ENCODE data around the gene RTKN. TPM values are rescaled to one million over a fixed set of nuclear protein-coding genes. Genes with fewer than 3 reads are reported as not detected.
A peak's percentile ranks its signal among the peaks of the same experiment; 100 is the strongest.

RTKN gene
- total RNA-seq, 4 donors from 2014 or later = 2.2 to 17.6 (median 5.9) TPM

DNA sequence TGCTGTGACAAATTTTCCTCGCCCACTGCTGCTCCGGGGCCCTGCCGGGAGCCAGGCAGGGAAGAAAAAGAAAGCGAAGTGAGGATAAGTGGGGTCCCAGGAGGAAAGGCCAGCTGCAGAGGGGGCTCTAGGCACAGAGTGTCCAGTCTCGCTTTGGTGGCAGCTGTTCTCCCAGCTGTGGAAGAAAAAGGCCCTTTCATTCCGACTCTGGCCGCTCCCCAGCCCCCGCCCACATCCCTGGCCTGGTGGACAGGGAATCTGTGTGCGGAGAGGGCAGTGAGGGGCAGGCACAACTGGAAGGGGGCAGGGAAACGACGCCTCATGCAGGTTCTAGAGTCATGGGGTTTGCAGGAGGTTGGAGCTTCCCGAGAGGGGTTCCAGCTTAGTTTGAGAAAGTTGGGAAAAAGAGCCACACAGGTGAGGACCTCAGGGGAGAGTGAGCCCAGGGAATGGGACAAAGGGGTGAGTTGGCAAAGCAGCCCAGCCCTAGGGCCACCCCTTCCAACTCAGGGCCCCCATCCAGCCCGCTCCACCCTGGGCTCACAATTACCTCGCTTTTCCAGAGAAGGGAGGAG is 1.8 kb downstream of the RTKN start:
- ATAC-seq = peak; percentile 67 to 70
- H3K9me3 ChIP-seq = no peaks in the 10 kb centered on the region
- intact Hi-C loops (cut with DNase I; ENCODE audit: low total_unique reads) = no loop called here
- in situ Hi-C loops (cut with MboI; ENCODE audit: low sequenced_read_pairs in 4 of 4) = no loop called here
- peaks cover 6 to 32% (median 7%) of the 10 kb centered on the region in 3 donors for H3K27me3 ChIP-seq
- no peaks in the 10 kb centered on the region for H3K36me3 ChIP-seq
- peak overlapping the region; percentile 68 to 85 (median 73) for H3K27ac ChIP-seq
- peak in 1 of 2 donors; percentile 49 for DNase-seq
- no peak for TF ChIP-seq POLR2A (IDR thresholded peaks at IDR 0.05)
- TF ChIP-seq, protein P1, sequence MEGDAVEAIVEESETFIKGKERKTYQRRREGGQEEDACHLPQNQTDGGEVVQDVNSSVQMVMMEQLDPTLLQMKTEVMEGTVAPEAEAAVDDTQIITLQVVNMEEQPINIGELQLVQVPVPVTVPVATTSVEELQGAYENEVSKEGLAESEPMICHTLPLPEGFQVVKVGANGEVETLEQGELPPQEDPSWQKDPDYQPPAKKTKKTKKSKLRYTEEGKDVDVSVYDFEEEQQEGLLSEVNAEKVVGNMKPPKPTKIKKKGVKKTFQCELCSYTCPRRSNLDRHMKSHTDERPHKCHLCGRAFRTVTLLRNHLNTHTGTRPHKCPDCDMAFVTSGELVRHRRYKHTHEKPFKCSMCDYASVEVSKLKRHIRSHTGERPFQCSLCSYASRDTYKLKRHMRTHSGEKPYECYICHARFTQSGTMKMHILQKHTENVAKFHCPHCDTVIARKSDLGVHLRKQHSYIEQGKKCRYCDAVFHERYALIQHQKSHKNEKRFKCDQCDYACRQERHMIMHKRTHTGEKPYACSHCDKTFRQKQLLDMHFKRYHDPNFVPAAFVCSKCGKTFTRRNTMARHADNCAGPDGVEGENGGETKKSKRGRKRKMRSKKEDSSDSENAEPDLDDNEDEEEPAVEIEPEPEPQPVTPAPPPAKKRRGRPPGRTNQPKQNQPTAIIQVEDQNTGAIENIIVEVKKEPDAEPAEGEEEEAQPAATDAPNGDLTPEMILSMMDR (IDR thresholded peaks at IDR 0.05 in 4 of 5, conservative IDR thresholded peaks at IDR 0.05 in 1 of 5) = no peak
- H3K4me3 ChIP-seq = peak overlapping the region; percentile 55 to 65 (median 58)
- H3K4me1 ChIP-seq = peaks cover 20 to 30% of the 10 kb centered on the region in 2 donors

DNA sequence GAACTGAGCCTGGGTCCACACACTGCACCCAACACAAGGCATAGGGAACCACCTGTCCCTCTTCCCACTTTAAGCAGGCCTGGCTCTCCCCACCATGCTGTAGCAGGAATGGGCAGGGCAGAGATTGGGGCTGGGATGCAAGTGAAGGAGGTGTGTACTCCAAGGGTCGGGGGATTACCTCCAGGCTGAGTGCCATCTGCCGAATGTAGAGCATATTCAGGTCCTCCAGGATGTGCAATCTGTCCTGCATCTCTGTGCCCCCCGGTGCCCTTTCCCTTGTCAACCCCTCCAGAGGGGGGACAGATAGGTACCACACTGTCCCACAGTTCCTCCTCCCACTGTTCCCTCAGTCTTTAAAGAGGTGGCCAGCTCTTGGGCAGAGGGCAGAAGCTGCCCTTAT is 2.4 kb downstream of the RTKN start:
- no peaks in the 10 kb centered on the region for H3K36me3 ChIP-seq
- peaks cover 20 to 30% of the 10 kb centered on the region in 2 donors for H3K4me1 ChIP-seq
- no peak for ATAC-seq
- peaks cover 6 to 32% (median 7%) of the 10 kb centered on the region in 3 donors for H3K27me3 ChIP-seq
- H3K4me3 ChIP-seq = peak overlapping the region; percentile 55 to 65 (median 58)
- DNase-seq = no peak
- intact Hi-C loops (cut with DNase I; ENCODE audit: low total_unique reads) (no loop called here), in situ Hi-C loops (cut with MboI; ENCODE audit: low sequenced_read_pairs in 4 of 4) (no loop called here)
- H3K27ac ChIP-seq = peak overlapping the region; percentile 68 to 85 (median 73)
- no peaks in the 10 kb centered on the region for H3K9me3 ChIP-seq
- TF ChIP-seq POLR2A (IDR thresholded peaks at IDR 0.05) = no peak
- TF ChIP-seq, protein P1 (IDR thresholded peaks at IDR 0.05 in 4 of 5, conservative IDR thresholded peaks at IDR 0.05 in 1 of 5) = no peak

DNA sequence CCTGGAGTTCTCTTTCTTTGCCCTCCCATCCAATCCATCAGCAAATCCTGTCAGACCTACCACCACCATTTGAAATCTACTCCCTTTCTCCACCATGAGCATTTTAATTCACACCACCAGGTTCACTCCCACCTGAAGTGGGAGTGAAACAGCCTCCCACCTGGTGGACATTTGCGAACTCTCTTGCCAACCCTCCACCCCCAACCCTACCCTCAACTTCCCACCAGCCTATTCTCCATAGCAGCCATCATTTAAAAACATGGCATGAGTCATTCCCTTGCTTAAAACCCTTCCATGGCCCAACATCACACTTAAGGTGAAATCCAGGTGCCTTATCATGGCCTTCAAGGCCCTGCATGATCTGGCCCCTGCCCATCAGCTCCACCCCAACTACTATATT is 3.5 kb downstream of the RTKN start:
- intact Hi-C loops (cut with DNase I; ENCODE audit: low total_unique reads) = no loop called here
- Histone ChIP-seq H3K27ac (no peak overlapping the region), H3K4me1 (peaks cover 20 to 30% of the 10 kb centered on the region in 2 donors), H3K4me3 (no peak overlapping the region), H3K27me3 (peaks cover 6 to 31% (median 7%) of the 10 kb centered on the region in 3 donors), H3K36me3 (no peaks in the 10 kb centered on the region), H3K9me3 (no peaks in the 10 kb centered on the region)
- TF ChIP-seq, protein P1 (IDR thresholded peaks at IDR 0.05 in 4 of 5, conservative IDR thresholded peaks at IDR 0.05 in 1 of 5) = no peak
- TF ChIP-seq POLR2A (IDR thresholded peaks at IDR 0.05) = no peak
- DNase-seq (no peak), ATAC-seq (no peak)
- in situ Hi-C loops (cut with MboI; ENCODE audit: low sequenced_read_pairs in 4 of 4) = no loop called here

DNA sequence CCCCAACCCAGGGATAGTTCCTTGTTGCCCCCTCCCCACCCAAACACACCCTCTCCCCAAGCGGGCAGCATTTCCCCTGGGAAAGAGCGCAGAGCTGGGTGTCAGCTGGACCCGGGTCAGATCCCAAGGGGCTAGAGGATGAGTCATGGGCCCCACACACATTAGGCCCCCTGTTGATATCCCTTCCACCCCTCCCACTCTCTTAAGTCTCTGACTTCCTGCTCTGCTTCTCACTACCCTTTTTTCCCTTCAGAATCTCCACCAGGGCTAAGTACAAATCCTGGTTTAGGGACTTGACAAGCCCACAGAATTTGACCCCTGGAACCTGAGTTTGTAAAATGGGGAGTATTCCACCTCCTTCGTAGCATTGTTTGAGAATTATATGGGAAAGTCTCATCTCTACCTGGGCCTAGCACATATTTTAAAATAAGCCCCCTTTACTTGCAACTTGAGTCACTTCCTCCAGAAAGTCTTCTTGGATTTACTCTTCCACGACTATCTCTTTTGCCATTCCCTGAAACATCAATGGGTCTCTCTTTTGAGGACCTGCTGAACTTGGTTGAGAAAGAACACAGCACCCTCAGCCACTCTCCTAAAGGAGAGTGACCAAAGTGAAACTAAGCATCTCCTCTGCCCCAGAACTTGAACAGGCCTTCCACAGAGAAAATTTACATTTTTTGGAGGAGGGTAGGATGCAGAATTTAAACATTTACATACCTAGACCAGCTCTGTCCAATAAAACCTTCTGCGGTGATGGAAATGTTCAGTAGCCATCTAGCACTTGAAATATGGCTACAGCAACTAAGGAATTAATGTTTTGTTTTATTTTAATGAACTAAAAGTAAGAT is 4.7 kb downstream of the RTKN start:
- in situ Hi-C loops (cut with MboI; ENCODE audit: low sequenced_read_pairs in 4 of 4) (no loop called here), intact Hi-C loops (cut with DNase I; ENCODE audit: low total_unique reads) (no loop called here)
- H3K36me3 ChIP-seq = no peaks in the 10 kb centered on the region
- DNase-seq = no peak
- TF ChIP-seq, protein P1 (IDR thresholded peaks at IDR 0.05 in 4 of 5, conservative IDR thresholded peaks at IDR 0.05 in 1 of 5) = no peak
- no peaks in the 10 kb centered on the region for H3K9me3 ChIP-seq
- no peak overlapping the region for H3K4me3 ChIP-seq
- H3K4me1 ChIP-seq = peaks cover 20 to 29% of the 10 kb centered on the region in 2 donors
- no peak overlapping the region for H3K27ac ChIP-seq
- ATAC-seq = no peak
- peaks cover 1 to 20% (median 2%) of the 10 kb centered on the region in 3 donors for H3K27me3 ChIP-seq
